GM21737 (cell line): Measurements from ENCODE around the gene CLEC16A.

ENCODE experiments used
- ATAC-seq: cut with Tn5 transposase; IDR thresholded peaks from one replicate; pipeline ENCODE4 v1.9.1; 2021; ENCODE audit warnings: mild to moderate bottlenecking, moderate library complexity; ENCODE audit not compliant: unreplicated experiment

CLEC16A gene

DNA sequence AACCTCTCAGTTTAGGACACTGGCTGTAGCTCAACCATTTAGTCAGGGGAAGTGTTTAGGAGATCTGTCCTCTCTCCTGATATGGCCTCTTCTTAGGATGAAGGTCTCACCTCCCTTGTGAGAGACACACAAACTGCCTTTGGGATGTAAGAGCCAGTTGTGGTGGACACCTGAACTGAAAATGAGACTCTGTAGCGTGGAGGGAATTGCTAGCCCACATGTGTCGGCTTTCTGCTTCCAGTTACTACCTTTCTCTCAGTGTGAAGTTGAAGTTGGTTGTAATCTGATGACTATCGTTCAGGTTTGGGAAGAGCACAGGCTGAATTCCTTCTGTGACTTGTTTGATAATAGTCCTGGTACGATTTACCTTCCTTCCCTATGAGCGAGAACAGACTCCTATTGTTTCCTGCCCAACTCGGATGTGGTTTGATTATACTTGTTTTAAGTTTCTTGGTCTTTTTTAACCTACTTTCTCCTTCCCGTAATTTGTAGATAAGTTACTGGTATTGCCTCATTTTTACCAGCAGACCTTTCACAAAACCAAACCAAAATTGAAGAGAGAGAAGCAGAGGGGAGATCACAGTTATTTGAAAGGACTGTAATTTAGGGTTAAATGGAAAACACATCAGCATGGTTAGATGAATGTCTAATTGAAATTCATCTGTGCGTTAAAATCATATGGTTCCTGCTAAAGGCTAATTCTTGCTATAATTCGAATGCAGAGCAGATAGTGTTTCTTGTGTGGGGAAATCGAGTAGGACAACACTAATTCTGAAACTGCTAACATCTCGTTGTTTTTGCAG, 43.2 kb downstream of the CLEC16A start:
- ATAC-seq, result no peak

DNA sequence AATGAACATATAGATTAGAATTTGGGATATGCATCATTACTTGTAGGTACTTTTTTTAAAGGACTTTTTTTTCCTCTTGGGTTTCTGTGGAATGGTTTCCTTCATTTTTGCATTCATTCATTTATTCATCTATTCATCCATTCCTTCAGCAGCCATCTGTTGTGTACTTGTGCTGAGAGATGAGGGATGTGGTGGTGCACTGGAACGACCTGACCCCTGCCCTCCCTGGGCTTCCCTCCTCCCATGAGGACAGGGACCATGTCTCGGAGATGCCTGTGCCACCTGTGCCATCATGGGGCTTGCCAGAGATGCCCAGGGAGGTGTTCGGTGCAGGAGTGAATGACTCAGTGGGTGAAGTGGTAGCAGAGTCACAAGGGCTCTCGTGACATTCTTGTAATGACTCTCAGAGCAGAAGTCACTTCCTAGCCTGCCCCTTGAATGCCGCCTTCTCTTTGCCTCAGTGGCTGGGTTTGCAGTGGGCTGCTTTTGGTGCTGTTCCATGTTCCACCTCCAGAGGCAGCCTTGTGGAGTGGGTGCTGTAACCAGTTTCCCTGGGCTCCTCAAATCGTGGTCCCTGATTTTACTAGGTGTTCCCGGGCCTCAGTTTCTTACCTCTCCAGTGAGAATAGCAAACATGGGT, 43.9 kb downstream of the CLEC16A start:
- no peak for ATAC-seq

DNA sequence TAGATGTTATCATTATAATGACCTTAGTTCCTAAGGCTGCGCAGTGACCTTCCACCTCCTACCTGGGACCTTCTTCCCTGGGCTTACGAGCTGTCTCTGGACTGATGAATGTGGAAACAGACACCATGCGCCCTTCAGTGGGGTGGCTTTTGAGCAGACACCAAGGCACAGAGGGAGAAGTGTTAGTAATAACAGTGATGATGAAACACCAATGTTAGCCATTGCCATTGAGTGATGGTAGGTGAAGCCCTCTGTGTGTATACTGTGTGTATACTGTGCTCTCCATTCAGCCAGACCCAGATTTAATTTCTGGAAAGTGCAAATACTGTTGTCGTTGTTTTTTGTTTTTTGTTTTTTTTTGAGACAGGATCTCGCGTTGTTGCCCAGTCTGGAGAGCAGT, 44.5 kb downstream of the CLEC16A start:
- no peak for ATAC-seq

DNA sequence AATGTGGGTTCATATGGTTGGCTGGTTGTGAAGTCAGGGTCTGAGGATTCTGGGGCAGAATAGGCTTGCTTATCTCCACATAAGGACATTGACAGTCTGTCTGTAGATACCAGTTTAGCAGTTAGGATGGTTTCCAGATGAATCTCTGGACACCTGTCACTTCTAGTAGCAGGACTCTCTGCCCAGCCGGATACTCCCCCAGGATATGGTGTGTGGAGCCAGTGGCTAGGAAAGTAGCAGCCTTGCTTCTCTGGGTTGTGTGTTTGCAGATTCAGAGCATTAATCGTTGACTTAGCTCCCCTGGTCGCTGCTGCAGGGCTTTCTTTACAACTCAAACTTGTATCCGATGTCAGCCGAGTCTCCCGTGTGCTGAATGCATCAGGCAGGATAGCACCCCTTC, 45.2 kb downstream of the CLEC16A start:
- no peak for ATAC-seq

DNA sequence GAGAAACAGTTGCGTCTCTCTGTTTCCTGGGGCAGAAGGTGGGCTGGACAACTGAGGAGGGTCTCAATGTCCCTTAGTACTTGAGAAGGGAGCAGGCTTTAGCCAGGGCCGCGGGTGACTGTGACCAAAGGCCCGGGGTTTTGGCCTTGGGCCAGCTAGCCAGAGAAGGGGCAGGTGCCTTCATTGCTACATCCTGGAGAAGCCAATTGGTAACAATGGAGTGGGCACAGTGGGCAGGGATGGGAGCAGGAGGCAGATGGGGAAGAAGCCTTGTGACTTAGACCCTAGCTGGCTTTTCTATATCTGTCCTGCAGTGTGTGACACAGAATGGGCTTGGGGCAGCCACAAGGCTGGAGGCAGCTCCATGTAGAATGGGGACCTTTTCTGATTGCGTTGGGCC, 46.0 kb downstream of the CLEC16A start:
- ATAC-seq, result no peak

DNA sequence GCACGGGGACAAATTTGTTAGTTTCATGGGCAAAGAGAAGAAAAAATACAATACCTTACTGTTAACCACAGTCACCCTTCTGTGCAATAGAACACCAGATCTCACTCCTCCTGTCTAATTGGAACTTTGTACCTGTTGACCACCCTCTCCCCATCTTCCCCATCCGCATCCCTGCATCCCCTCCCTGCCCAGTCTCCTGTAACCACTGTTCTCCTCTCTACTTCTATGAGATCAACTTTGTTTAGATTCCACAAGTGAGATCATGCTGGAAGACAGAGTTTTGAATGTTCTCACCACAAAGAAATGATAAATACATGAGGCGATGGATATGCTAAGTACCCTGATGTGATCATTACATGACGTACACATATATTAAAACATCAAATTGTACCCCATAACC, 47.7 kb downstream of the CLEC16A start:
- ATAC-seq, result no peak

DNA sequence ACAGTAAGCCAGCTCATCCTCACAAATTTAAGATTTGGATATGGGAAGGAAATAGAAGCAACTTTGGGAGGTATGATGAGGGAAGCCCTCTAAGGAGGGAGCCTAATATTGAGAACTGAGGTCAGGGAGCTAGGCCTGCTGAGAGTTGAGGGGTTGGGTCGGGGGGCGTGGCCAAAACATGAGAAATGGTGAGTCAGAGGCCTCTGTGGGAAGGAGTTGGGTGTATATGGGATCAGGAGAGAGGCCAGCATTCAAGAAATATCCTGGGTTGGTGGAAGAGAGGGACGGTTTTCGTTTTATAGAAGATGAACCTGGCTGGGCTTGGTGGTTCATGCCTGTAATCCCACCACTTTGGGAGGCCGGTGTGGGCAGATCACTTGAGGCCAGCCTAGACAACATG, 48.4 kb downstream of the CLEC16A start:
- ATAC-seq, result no peak

DNA sequence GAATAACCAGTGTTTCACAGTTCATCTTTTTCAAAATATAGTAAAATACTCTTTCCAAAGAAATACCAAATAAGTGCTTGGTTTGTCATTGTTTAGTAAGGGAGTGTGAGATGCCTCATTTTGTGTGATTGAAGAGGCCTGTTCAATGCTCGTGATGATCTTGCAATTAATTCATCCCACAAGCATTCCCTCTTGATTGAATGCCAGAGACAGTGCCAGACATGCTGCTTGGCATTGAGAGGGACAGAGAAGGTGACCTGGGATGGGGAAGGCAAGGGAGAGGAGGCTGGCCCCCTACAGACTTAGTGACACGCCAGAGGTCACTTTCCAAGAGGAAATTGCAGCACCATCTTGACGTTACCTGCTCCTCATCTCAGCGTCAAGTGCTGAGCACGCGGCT, 49.3 kb downstream of the CLEC16A start:
- no peak for ATAC-seq

DNA sequence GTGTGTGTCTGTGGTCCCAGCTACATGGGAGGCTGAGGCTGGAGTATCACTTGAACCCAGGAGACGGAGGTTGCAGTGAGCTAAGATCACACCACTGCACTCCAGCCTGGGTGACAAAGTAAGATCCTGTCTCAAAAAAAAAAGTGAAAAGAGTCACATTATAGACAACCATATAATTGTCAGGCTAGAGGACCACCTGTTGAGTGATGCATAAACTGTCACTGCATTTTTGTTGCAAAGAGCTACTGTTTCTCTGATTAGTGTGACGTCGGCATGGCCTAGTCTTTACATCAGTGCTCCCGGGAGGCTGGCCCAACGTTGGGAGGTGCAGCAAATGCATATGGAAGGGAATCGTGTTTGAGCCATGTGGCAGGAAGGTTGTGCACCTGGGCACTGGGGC, 50.2 kb downstream of the CLEC16A start:
- ATAC-seq, result no peak

DNA sequence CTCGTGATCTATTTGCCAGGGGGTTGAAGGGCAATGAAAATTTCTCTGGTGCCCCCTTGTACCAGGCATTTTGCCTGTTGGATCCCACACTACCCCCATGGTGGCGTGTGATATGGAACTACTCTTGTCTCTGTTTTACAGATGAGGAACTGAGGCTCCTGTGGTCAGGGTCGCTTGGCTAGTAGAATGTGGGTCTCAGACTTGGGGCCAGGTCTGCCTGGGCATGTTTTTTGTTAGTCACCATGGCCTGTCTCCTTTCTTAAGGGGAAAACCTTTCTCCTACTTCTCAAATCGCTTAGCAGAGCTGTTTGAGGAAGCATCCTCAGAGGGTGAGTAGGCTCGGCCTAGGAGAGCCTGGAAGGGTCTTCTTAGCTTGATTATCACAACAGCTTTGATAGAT, 51.2 kb downstream of the CLEC16A start:
- ATAC-seq, result no peak

DNA sequence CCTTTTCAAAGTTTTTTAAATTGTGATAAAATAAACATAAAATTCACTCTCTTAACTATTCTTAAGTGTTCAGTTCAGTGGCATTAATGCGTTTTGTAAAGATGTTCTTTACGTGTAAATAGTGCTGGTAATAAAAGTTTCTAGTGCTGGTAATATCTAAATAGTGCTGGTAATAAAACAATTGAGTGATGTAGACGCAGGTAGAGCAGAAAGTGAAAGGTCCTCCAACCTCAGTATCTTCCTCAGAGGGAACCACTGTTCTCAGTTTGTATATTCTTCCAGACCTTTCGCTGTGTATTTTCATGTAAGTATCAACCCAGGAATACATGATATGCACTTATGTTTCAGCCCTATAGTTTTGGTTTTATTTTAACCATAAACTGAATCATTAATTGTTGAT, 53.1 kb downstream of the CLEC16A start:
- ATAC-seq, result no peak

DNA sequence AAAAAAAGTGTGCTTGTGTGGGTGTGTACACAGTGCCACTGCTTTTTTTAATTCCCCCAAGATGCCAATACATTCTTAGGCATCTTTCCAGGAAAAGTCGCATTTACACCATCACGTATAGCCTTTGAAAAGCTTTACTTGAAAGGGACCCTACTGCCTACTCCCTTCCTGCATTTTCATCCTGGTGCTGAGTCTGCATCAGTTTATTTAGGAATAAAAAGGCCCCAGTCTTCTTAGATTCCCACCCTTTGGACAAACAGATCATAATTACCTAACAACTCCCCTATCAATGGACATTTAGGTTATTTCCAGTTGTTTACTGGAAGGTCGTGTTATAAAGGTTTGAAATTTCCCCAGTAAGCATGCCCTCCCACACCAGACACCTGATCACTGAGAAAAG, 54.9 kb downstream of the CLEC16A start:
- no peak for ATAC-seq

DNA sequence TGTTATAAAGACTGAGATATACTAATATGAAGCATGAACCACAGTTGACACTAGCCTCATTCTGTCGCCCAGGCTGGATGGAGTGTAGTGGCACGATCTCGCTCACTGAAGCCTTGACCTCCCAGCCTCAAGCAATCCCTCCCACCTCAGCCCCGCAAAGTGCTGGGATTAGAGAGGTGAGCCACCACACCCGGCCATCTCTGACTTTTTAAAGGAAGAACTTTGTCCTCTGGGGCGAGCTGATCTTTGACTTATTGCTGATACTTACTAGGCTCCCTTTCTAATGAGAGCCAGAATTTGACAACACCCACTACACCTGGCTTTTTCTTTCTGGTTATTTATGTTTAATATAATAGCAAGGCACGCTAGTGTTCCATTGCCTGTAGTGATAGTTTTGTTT, 57.2 kb downstream of the CLEC16A start:
- ATAC-seq, result no peak

DNA sequence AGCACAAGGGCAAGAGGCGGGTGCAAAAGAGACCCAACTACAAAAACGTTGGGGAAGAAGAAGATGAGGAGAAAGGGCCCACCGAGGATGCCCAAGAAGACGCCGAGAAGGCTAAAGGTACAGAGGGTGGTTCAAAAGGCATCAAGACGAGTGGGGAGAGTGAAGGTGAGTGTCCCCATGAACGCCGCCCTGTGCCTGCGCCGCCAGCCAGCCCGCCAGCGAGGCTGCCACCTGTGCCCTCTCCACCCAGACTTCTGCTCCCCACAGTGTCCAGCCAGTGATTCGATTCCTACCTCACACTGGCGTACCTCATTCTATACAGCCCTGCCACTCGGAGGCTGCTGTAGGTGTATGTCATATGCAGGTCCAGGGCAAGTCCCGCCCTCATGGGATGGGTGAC, 58.8 kb downstream of the CLEC16A start:
- ATAC-seq, result no peak

DNA sequence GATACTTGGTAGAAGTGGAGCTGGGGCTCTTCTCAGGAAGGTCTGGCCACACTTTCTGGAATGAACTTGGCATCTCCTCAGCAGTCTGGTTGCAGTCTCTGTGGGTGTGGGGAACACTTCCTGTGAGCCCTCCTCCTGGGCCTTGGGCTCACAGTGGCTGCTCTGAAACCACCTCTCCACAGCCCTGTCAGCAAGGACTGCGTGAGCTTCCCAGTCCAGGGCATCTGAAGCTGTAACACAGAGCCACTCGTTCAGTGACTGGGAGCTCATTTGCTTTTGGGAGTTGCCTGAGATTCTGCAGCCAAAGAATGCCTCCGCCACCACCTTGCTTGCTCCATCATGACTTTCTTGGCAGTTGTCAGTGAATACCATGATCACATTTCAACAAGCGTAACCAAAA, 60.0 kb downstream of the CLEC16A start:
- ATAC-seq, result no peak

DNA sequence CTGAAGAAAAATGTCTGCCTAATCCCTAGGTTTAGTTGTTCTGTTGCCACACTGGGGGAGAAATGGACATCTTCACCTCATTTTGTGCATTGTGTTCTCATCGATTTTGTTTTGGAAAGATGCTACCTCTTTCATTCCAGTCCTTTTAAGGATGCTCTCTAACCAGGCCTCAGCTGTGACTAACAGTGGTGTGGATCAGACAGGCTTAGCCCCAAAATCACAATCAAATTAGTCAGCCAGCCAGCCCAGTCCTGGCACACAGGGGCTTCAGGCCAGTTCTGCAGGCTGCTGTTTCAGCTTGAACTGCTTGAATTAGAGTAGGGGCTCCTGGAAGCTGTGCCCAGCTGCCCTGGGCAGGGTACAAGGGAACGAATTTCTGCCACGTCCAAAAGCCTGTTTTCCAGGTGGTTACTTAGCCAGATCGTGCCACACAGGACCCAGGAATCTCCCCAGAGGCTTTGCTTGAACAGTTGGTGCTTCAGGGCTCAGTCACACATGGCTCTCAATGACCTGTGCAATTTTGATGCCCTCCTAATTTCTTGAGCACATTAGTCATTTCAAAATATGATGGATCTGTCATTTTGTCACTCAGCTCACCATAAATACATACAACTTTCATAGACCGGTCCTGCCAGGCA, 60.7 kb downstream of the CLEC16A start:
- ATAC-seq, result no peak

DNA sequence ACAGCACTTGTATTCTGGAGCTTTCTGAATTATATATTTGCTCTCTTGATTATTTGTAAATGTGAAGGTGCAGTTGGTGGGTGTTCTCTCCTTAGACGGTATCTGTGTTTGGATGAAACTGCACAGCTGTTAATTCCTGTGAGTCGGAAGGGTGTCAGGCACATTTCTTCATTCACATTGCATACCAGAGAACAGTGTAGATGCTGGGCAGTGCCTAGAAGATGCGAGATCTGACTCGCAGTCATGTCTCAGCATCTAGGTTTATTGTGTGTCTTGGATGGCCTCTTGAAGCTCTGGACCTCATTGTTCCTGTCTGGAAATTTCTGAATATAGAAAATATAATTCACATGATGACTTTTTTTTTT, 61.2 kb downstream of the CLEC16A start:
- ATAC-seq, result no peak

DNA sequence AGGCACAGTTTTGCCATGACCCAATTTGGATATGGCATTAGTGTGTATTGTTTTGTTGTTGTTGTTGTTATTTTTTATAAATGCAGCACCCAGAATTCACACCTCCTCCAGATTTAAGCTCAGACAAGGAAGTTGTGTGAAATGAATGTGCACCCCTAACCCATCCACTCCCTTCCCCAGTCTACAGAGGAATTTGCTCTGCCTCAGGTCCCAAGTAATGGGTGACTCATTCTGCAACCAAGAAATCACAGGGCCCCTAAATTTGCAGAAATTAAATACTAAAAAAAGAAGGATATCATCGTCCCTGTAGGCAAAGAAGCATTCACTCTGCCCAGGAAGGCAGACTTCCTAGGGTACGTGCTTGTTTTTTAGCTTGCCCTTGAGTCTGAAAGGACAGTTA, 62.3 kb downstream of the CLEC16A start:
- ATAC-seq, result no peak

DNA sequence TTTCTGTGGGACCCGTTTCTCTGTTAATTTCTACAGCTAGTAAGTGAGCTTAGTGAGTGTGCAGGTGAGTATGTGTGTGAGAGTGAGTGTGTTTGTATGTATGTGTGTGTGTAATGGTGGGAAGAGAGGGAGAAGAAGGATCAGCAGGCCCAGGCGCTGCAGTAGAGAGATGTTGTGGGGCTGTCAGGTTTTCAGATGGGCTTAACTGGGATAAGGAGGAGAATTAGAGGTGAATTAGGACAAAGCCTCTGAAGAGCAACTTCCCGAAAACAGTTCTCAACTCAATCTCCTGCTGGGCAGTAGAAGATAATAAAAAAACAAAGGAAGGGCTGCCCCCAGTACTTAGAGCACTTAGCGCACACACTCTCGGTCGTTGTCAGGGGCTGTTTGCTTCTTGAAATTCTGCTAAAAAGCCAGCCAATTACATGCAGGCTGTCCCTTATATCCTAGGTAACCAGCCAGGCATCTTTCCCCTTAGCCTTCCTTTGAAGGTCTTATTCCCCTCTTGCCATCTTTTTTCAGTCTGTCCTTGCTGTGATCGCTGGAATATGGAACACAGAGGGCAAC, 63.4 kb downstream of the CLEC16A start:
- no peak for ATAC-seq

DNA sequence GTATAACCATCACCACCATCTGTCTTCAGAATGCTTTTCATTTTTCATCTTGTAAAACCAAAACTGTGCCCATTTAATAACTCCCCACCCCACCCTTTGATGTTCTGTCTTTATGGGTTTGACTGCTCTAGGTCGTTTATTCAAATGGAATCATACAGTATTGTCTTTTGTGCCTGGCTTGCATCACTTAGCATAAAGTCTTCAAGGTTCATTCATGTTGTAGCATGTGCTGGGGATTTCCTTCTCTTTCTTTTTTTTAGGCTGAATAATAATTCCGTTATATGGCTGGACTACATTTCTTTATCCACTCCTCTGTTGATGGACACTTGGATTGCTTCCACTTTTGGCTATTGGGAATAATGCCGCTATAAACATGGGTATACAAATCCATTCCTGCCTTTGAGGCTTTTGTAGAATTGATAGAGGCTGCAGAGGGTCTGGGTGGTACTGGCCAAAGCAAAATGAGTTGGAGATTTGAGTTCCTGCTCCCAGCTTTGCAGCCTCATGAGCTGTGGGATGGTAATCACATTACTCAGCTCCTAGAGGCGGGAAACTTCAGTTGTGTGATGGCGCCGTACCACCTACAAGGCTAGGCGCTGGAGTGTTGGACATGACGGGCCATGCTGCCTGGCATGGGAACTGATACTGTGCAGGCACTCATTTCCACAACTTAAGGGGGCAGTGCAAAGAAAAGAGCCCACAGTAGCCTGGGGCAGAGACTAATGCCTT, 64.8 kb downstream of the CLEC16A start:
- ATAC-seq, result no peak

DNA sequence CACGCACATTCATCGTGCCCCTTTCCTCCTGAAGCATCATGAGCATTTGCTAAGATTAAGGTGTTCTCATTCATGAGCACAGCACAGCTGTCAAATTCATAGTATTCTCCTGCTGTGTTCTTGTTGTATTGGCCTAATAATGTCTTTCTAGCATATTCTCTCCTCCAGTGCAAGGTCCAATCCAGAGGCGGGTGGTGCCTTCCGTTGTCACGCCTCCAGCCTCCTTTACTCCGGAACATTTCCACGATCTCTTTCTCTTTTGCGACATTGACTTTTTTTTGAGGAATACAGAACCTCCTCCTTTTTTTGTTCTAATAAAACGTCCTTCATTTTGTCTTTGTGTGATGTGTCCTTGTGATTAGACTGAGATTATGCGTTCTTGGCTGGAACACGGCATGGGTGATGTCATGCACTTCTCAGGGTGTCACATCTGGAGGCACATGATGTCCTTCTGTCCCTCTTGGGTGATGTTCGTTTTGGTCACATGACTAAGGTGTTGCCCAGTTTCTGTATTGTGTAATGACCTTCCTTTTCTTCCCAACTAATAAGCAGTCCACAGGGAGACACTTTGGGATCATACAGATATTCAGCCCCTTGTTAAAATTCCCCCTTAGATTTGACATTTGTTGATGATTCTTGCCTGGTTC, 66.3 kb downstream of the CLEC16A start:
- ATAC-seq, result no peak
